Right renal pelvis (tissue), 4 donors: ENCODE measurements around the gene SMPDL3A. TPM values are rescaled to one million over a fixed set of nuclear protein-coding genes. Genes with fewer than 3 reads are reported as not detected.

ENCODE experiments used
- DNase-seq, 4 donors: peaks; one replicate each; pipeline ENCODE4 v3.0.0-alpha.2; 2013; ENCODE audit warnings: low read depth in 4 of 4, low spot score in 3 of 4, missing footprints in 1 of 4
- polyA plus RNA-seq, 4 donors: library from polyadenylated mRNA; unstranded; fragments of 120-200 nt; gene quantifications; one replicate each; pipeline ENCODE4 v1.2.1, GENCODE V29; 2013; ENCODE audit not compliant: insufficient read length in 4 of 4

SMPDL3A gene
- polyA plus RNA-seq, 4 donors: 12.0 to 23.6 (median 15.5) TPM

DNA sequence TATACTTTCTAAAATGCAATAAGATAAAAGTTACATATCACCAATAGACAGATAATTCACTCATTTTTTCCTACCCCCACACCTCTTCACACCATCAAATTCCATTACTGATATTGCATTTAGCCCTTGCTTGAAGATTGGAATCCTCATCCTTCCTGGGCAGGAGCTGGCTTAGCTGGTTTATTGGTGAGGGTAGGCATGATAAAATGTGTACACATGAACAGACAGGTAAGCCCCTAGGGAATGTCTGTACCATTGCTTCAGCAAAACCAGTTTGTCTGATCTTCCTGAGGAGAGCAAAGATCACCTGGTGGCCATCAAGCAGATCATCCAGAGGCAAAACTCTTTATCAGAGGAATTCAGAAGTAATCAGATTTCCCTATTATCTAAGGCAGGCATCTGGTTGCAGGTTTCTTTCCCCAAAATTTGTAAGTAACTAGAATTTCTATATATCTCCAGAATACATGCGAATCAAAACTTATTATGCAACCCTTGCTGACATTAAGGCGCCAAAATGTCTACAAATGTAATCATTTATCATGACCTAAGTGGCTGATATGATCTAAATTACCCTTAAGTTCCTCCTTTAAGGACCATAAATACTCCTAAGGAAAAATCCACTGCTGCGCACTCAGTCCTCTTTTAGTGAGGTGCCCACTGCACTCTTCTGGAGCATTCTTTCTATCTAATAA lies 16.2 kb upstream of the SMPDL3A start:
- DNase-seq: no peak

GRCh38 chr6:122775975-122776374 lies 13.1 kb upstream of the SMPDL3A start:
- no peak for DNase-seq

DNA sequence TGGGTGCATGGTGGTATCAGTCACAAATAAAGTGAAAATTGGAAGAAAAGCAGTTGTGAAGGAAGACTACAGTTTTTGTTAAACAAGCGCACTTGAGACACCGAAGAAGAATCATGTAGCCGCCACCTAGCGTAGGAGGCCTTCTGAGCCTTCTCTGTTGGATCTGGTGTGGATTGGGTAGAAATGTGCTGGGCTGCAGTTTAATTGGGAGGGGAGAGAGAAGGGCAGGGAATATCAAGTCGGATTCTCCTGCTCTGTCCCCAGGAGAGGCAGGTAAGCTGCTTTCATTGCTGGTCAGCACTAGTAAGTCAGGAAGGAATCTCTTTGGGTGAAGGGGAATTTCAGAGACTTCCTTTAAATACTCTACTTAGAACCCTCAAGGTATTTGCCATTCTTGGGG lies 10.8 kb upstream of the SMPDL3A start:
- no peak for DNase-seq

DNA sequence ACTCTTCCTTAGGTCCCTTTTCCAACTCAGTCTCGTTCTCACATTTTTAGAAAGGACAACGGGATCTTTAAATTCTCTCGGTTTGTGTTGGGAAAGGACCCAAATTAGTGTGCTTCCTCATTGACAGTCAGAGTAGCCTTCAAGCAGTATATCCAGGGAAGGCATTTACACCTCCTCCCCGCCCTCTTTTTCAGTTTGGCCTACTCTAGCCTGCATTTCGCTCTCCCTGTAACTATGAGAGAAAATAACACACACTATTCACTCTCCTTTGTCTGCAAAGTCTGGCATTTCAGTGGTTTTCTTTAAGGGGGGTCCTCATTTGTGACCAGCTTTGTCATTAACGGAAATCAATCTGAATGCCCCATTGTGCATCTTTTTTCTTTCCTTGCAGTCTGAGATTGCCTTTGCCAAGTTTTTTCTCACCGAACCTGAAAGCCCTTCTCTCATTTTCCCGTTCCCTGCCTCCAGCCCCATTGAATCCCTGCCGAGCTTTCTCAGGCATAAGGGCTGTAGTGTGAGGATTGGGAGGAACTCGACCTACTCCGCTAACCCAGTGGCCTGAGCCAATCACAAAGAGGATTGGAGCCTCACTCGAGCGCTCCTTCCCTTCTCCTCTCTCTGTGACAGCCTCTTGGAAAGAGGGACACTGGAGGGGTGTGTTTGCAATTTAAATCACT lies 9.9 kb upstream of the SMPDL3A start:
- DNase-seq: no peak

- DNase-seq: no peak
Observed at GRCh38 chr6:122779667-122780066, 9.4 kb upstream of the SMPDL3A start, which contains the start of gene FABP7. Gene FABP7, plus strand, starts transcription at chr6:122779716. Its CDS starts 79 bp downstream, at chr6:122779795.

- DNase-seq: no peak
Observed at GRCh38 chr6:122780114-122780513, 8.9 kb upstream of the SMPDL3A start.

- no peak for DNase-seq
Observed at GRCh38 chr6:122781716-122782115, 7.3 kb upstream of the SMPDL3A start.

GRCh38 chr6:122783401-122783800 lies 5.7 kb upstream of the SMPDL3A start:
- no peak for DNase-seq

DNA sequence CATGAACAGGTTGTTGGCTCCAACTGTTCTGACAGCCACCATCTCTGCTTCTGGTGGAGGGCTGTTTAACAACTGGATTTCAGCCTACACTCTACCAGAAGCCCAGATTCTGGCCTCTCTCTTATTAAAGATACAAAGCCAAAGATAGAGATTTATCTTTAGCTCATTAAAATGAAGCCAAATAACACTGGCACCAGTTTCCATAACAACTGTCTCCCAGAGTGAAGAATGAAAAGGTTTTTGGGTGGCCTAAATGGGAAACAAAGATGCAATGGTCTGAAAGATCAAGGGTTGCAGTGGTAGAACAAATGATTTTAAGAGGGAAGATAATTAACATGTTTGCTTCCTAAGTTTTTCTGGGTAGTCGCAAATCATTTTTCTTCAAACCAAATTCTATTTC lies 3.2 kb upstream of the SMPDL3A start:
- DNase-seq: no peak

DNA sequence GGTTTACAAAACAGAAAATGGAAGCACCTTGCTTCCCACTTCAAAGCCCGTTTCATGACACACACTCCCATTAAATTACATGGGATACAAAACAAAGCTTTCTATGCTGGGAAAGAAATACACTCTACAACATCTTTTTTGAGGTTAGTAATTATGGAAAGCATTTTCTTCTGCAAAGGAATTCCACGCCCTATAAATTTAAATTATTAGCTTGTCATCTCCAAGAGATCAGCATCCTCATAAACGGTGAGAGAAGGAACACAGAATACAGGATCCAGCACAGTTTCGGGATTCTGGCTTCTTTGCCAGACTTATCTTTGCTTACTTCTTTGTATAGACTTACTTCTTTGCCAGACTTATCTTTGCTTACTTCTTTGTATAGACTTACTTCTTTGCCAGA lies 1.3 kb upstream of the SMPDL3A start:
- DNase-seq: no peak

DNA sequence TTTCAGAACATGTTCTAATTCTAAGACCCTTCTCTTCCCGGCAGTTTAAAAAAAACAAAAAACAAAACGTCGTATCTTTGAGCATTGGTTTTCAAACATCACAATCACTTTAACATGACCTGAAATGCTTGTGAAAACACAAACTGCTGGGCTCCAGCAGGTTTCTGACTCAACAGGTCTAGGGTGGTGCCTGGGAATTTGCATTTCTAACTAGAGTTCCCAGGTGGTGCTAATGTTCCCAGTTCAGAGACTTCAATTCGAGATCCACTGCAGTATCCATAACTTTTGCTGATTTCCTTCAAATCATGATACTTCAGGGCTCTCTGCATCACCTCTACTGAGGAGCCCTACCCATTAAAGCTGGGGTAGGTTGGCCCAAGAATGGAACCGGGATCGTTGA lies 850 bp upstream of the SMPDL3A start:
- DNase-seq: no peak

- peak in 2 of 4 donors; percentile 52 to 59 for DNase-seq
Observed at GRCh38 chr6:122788663-122789181, 336 bp upstream of the SMPDL3A start.

DNA sequence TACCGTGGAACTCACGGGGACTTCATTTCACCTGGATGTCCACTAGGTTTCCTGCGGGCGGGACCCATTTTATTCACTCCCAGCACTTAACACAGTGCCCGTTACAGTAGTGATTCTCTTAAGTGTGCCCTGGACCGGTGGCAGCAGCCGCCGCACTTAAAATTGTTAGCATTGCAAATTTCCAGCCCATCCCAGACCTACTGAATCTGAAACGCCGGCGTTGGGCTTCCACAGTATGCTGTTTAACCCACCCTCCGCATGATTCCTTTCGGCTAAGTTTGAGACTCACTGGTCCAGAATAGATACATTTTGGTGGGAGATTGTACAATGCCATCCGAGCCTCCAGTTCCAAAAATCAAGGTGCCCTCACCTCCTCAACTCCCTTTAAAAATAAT lies 967 bp downstream of the SMPDL3A start:
- DNase-seq: no peak

GRCh38 chr6:122790423-122791309 lies 1.6 kb downstream of the SMPDL3A start:
- DNase-seq: no peak

DNA sequence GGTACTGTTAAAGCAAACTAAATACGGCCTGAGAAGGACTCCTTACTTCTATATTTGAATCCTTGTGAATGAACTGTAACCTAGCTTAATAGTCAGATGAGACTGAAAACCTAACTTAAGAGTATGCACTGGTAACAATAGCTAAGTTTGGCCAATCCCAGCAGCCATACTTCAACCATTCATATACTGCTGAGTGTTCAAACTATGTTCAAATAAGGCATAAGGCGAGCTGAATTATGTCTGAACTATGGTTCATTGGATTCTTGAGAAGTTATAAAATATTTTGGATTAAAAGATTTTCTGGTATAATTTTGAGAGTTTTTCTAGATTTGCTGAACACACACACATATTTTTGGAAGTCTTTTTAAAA lies 2.2 kb downstream of the SMPDL3A start:
- DNase-seq: no peak

DNA sequence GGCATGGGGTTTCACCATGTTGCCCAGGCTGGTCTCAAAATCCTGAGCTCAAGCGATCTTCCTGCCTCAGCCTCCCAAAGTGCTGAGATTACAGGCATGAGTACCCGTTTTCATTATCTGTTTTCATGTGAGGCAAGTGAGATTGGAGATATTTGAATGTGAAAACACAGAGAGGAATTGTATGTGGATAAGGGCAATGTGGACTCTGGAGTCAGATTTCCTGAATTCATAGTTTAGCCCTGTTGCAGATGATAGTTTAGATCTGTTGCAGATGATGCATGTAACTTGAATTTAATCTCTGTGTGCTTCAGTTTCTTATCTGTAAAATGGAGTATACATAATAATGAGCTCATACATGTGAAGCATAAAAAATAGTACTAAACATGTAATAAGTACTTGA lies 3.7 kb downstream of the SMPDL3A start:
- DNase-seq: no peak

DNA sequence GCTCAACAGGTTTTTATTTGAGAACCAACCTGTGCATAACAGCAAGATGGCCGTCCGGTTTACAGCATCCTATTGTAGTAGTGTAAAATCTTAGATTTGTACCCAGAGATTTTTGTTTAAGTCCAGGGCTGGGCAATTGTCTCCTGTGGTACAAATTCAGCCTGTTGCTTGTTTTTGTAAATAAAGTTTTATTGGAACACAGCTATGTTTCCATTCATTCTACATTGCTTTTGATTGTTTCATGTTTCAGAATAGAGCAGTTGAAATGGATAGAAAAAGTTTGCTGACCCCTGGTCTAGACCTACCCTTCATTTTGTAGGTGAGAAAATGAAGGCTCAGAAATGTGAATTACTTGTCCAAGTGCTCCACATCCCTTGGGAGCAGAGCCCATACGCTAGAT lies 8.5 kb downstream of the SMPDL3A start:
- no peak for DNase-seq

- no peak for DNase-seq
Observed at GRCh38 chr6:122798099-122798641, 9.1 kb downstream of the SMPDL3A start.

GRCh38 chr6:122799140-122799745 lies 10.2 kb downstream of the SMPDL3A start:
- DNase-seq: no peak

- no peak for DNase-seq
Observed at GRCh38 chr6:122799916-122800686, 11.0 kb downstream of the SMPDL3A start.
